Endothelial cell of umbilical vein (primary cell): ENCODE results near the gene RGS7. TPM values are rescaled to one million over a fixed set of nuclear protein-coding genes. Genes with fewer than 3 reads are reported as not detected.

Experiments used
- BruUV-seq: library from RNA; stranded (reverse); fragments of 400-500 nt; replicated peaks from 2 replicates; lab custom pipeline; 2021; lab: Mats Ljungman, UMichigan
- CTCF ChIA-PET: fragments of 300-600, 350-600 bp; sonication (Branson Sonifier 250); formaldehyde crosslinking; loops from one replicate; lab custom pipeline; 2021; ENCODE audit warnings: antibody characterized with exemption, inconsistent platforms; lab: Charles Lee
- POLR2A ChIA-PET: fragments of 300-600, 350-600 bp; sonication (Branson Sonifier 250); formaldehyde crosslinking; loops from one replicate; lab custom pipeline; 2021; ENCODE audit warnings: antibody characterized with exemption, inconsistent platforms; lab: Charles Lee
- DNase-seq: peaks from one replicate; pipeline ENCODE4 v3.0.0-alpha.2; 2011; ENCODE audit warnings: low read depth, low spot score
- FAIRE-seq: peaks from 2 replicates; lab custom pipeline; 2011; peaks lifted over from hg19 to GRCh38; lab: Jason Lieb, UNC
- H2AFZ ChIP-seq: 2 replicates; pipeline ENCODE4 v1.6.0; 2012; ENCODE audit warnings: low read depth, low read length, control low read depth, inconsistent platforms
- H3K27ac ChIP-seq: 2 replicates; pipeline ENCODE4 v1.5.1; 2011; ENCODE audit warnings: low read depth, mild to moderate bottlenecking, control low read depth, low read length, moderate library complexity; ENCODE audit not compliant: insufficient read depth
- H3K27me3 ChIP-seq, 2 experiments: 2 replicates each; pipeline versions ENCODE4 v1.6.0 to v1.6.1; 2011; ENCODE audit warnings: low read length in 2 of 2, mixed read lengths in 1 of 2; ENCODE audit not compliant: control insufficient read depth in 2 of 2, insufficient read depth in 2 of 2
- H3K36me3 ChIP-seq, 2 experiments: 2 replicates in 1 of 2; 3 replicates in 1 of 2; pipeline ENCODE4 v1.5.1; 2011; ENCODE audit warnings: low read length in 2 of 2, mild to moderate bottlenecking in 1 of 2, moderate library complexity in 1 of 2; ENCODE audit not compliant: control insufficient read depth in 2 of 2, insufficient read depth in 2 of 2; ENCODE audit errors: extremely low read depth in 1 of 2
- H3K4me1 ChIP-seq: 3 replicates; pipeline ENCODE4 v1.5.1; 2011; ENCODE audit warnings: mild to moderate bottlenecking, low read length; ENCODE audit not compliant: control insufficient read depth, insufficient read depth; ENCODE audit errors: extremely low read depth
- H3K4me2 ChIP-seq: 2 replicates; pipeline ENCODE4 v1.6.1; 2011; ENCODE audit warnings: low read length, control low read depth, mixed read lengths; ENCODE audit not compliant: insufficient read depth
- H3K4me3 ChIP-seq, 3 experiments: fragments of 200-600 bp in 1 of 3; sonication (generic), shearing (Covaris generic) in 1 of 3; replicated peaks in 1 of 3; 2 replicates each; pipeline ENCODE4 v1.5.1; 2011 to 2016; ENCODE audit warnings: control low read depth in 3 of 3, low read length in 3 of 3, mild to moderate bottlenecking in 2 of 3, inconsistent platforms in 1 of 3, low read depth in 1 of 3, moderate library complexity in 1 of 3; ENCODE audit not compliant: insufficient read depth in 1 of 3
- H3K79me2 ChIP-seq: 2 replicates; pipeline ENCODE4 v1.6.0; 2012; ENCODE audit warnings: low read length, inconsistent platforms; ENCODE audit not compliant: control insufficient read depth, insufficient read depth
- H3K9ac ChIP-seq: replicated peaks from 2 replicates; pipeline ENCODE3; 2011; ENCODE audit warnings: low read length, control low read depth; ENCODE audit not compliant: insufficient read depth; ENCODE audit errors: extremely low read depth
- H3K9me1 ChIP-seq: replicated peaks from 3 replicates; pipeline ENCODE4 v1.6.0; 2011; ENCODE audit warnings: mild to moderate bottlenecking, low read length; ENCODE audit not compliant: control insufficient read depth, insufficient read depth; ENCODE audit errors: extremely low read depth
- H3K9me3 ChIP-seq: replicated peaks from 2 replicates; pipeline ENCODE4 v1.5.1; 2012; ENCODE audit warnings: low read length, inconsistent platforms; ENCODE audit not compliant: control insufficient read depth, insufficient read depth
- H4K20me1 ChIP-seq: replicated peaks from 2 replicates; pipeline ENCODE3; 2011; ENCODE audit warnings: mild to moderate bottlenecking, low read length; ENCODE audit not compliant: control insufficient read depth, insufficient read depth; ENCODE audit errors: extremely low read depth
- EZH2 ChIP-seq: IDR thresholded peaks from 2 replicates; pipeline ENCODE4 v1.6.1; 2012; ENCODE audit warnings: borderline replicate concordance, low read depth, mild to moderate bottlenecking, moderate library complexity, low read length, inconsistent platforms; ENCODE audit not compliant: severe bottlenecking
- FOS ChIP-seq: IDR thresholded peaks from 2 replicates; pipeline ENCODE4 v1.6.1; 2011; ENCODE audit warnings: mild to moderate bottlenecking, low read length, moderate library complexity, borderline replicate concordance; ENCODE audit not compliant: insufficient read depth
- GATA2 ChIP-seq: IDR thresholded peaks from 2 replicates; pipeline ENCODE4 v1.7.0; 2011; ENCODE audit warnings: low read depth, mild to moderate bottlenecking, moderate library complexity, mixed read lengths, low read length; ENCODE audit not compliant: insufficient read length, insufficient read depth
- JUN ChIP-seq: IDR thresholded peaks from 2 replicates; pipeline ENCODE4 v1.6.1; 2011; ENCODE audit warnings: borderline replicate concordance, low read depth; ENCODE audit not compliant: insufficient read length, insufficient read depth
- MAX ChIP-seq: IDR thresholded peaks from 2 replicates; pipeline ENCODE4 v1.6.1; 2011; ENCODE audit not compliant: insufficient read depth, insufficient read length
- MYC ChIP-seq: IDR thresholded peaks from one replicate; pipeline ENCODE4 v1.6.1; 2011; ENCODE audit warnings: mild to moderate bottlenecking, low read depth, low read length
- POLR2A ChIP-seq: IDR thresholded peaks from 2 replicates; pipeline ENCODE4 v1.6.1; 2012; ENCODE audit warnings: low read depth, mild to moderate bottlenecking, control low read depth, low read length
- POLR2AphosphoS5 ChIP-seq: IDR thresholded peaks from 2 replicates; pipeline ENCODE4 v1.6.1; 2012; ENCODE audit warnings: low read depth, mild to moderate bottlenecking, control low read depth, low read length, moderate library complexity; ENCODE audit not compliant: insufficient read depth
- dilution Hi-C: fragments of 300-500 bp; cut with MboI; formaldehyde crosslinking; loops from one replicate; pipeline ENCODE4 v1.15.0; 2019; ENCODE audit warnings: low sequenced_read_pairs; ENCODE audit not compliant: extremely low pct_ligation_motif_present
- intact Hi-C: fragments of 100-400 bp; cut with micrococcal nuclease; formaldehyde crosslinking; loops from one replicate; pipeline ENCODE4 v1.10.0; 2022
- polyA plus RNA-seq, 4 experiments: library from polyadenylated mRNA; depleted of rRNA in 3 of 4; stranded (reverse) in 3 of 4; unstranded in 1 of 4; fragments of >200 nt; gene quantifications; 2 replicates each; pipeline versions ENCODE4 v1.2.1 to v1.2.3, GENCODE V29; 2011 to 2012; ENCODE audit warnings: missing spikeins in 1 of 4
- total RNA-seq: library from RNA; stranded (reverse); gene quantifications from 2 replicates; pipeline ENCODE4 v1.2.3, GENCODE V29; 2021
- TF ChIP-seq, protein P1 (sequence below), 2 donors: IDR thresholded peaks; 1 replicate in 1 of 2; 2 replicates in 1 of 2; pipeline ENCODE4 v1.5.1; 2011; ENCODE audit warnings: low read length in 2 of 2, mild to moderate bottlenecking in 2 of 2, moderate library complexity in 2 of 2, control low read depth in 1 of 2, inconsistent platforms in 1 of 2, low read depth in 1 of 2; ENCODE audit not compliant: insufficient read depth in 1 of 2; ENCODE audit errors: extremely low read depth in 1 of 2

RGS7 gene
- total and polyA plus RNA-seq, 2 donors (not counting 3 experiments of a cell fraction or from before 2014, with no cell fraction given): 0.43 to 0.44 TPM

- no peak overlapping the region for H3K4me2 ChIP-seq
- H3K4me1 ChIP-seq: no peaks in the 10 kb centered on the region
- FAIRE-seq (no peak), DNase-seq (no peak)
- H2AFZ ChIP-seq: no peak overlapping the region
- H3K79me2 ChIP-seq: no peaks in the 10 kb centered on the region
- dilution Hi-C loops: no loop called here
- H3K9ac ChIP-seq: no peak overlapping the region
- H3K9me3 ChIP-seq: no peaks in the 10 kb centered on the region
- no peaks in the 10 kb centered on the region for H3K9me1 ChIP-seq
- TF ChIP-seq GATA2: no peak
- no peak for TF ChIP-seq MAX
- no peak for TF ChIP-seq FOS
- no peak for TF ChIP-seq POLR2A
- TF ChIP-seq, protein P1, sequence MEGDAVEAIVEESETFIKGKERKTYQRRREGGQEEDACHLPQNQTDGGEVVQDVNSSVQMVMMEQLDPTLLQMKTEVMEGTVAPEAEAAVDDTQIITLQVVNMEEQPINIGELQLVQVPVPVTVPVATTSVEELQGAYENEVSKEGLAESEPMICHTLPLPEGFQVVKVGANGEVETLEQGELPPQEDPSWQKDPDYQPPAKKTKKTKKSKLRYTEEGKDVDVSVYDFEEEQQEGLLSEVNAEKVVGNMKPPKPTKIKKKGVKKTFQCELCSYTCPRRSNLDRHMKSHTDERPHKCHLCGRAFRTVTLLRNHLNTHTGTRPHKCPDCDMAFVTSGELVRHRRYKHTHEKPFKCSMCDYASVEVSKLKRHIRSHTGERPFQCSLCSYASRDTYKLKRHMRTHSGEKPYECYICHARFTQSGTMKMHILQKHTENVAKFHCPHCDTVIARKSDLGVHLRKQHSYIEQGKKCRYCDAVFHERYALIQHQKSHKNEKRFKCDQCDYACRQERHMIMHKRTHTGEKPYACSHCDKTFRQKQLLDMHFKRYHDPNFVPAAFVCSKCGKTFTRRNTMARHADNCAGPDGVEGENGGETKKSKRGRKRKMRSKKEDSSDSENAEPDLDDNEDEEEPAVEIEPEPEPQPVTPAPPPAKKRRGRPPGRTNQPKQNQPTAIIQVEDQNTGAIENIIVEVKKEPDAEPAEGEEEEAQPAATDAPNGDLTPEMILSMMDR (IDR thresholded peaks at IDR 0.05; ENCODE audit: extremely low read depth in 1 of 2, insufficient read depth in 1 of 2, low read depth in 1 of 2, low read length in 2 of 2): no peak
- no peak for TF ChIP-seq MYC
- TF ChIP-seq POLR2AphosphoS5: no peak
- no peak for TF ChIP-seq JUN
- TF ChIP-seq EZH2: no peak
- H3K27me3 ChIP-seq: no peaks in the 10 kb centered on the region
- H3K36me3 ChIP-seq: no peaks in the 10 kb centered on the region
- BruUV-seq: no TSS peak
- ChIA-PET POLR2A (no interaction called here), CTCF (no interaction called here)
- no peak overlapping the region for H3K4me3 ChIP-seq
- no peaks in the 10 kb centered on the region for H4K20me1 ChIP-seq
- intact Hi-C loops: no loop called here
- H3K27ac ChIP-seq: no peak overlapping the region
Measured at GRCh38 chr1:241186716-241187115, 170.3 kb downstream of the RGS7 start.
